OCI-LY3 (cell line): ENCODE data around the gene MOCOS.

Source experiments
- H2AFZ ChIP-seq: fragments of 200-600, 300-600 bp; shearing (Covaris generic); 2 replicates; pipeline ENCODE4 v1.6.0; 2014; ENCODE audit warnings: antibody characterized with exemption, low read depth, low read length
- H3K27ac ChIP-seq: fragments of 200-600, 300-600 bp; sonication (generic); 2 replicates; pipeline ENCODE4 v1.5.1; 2014; ENCODE audit warnings: mild to moderate bottlenecking, low read length, moderate library complexity, mixed read lengths
- H3K27me3 ChIP-seq: fragments of 200-600, 300-600 bp; sonication (generic); 2 replicates; pipeline ENCODE4 v1.6.1; 2014; ENCODE audit warnings: low read depth, low read length, mixed read lengths
- H3K36me3 ChIP-seq: fragments of 200-600, 300-600 bp; sonication (generic); replicated peaks from 2 replicates; pipeline ENCODE3; 2014; ENCODE audit warnings: low read depth, low read length, mixed read lengths
- H3K4me1 ChIP-seq: fragments of 300-600, 200-600 bp; sonication (generic); 2 replicates; pipeline ENCODE4 v1.6.1; 2014; ENCODE audit warnings: low read length, mixed read lengths
- H3K4me2 ChIP-seq: fragments of 200-600, 300-600 bp; sonication (generic); 2 replicates; pipeline ENCODE4 v1.6.1; 2014; ENCODE audit warnings: low read length, mixed read lengths
- H3K4me3 ChIP-seq: fragments of 300-600, 200-600 bp; sonication (generic); 2 replicates; pipeline ENCODE4 v1.5.1; 2014; ENCODE audit warnings: antibody characterized with exemption, mild to moderate bottlenecking, low read length, moderate library complexity
- H3K79me2 ChIP-seq: fragments of 300-600, 200-600 bp; shearing (Covaris generic); 2 replicates; pipeline ENCODE4 v1.6.1; 2014; ENCODE audit warnings: mild to moderate bottlenecking, low read length, mixed read lengths
- H3K9ac ChIP-seq: fragments of 300-600, 200-600 bp; shearing (Covaris generic); 2 replicates; pipeline ENCODE4 v1.6.0; 2014; ENCODE audit warnings: mild to moderate bottlenecking, low read length, moderate library complexity
- H3K9me3 ChIP-seq: fragments of 200-600, 300-600 bp; shearing (Covaris generic); 2 replicates; pipeline ENCODE4 v1.6.1; 2014; ENCODE audit warnings: low read length, mixed read lengths; ENCODE audit not compliant: insufficient read depth
- H4K20me1 ChIP-seq: fragments of 200-600, 300-600 bp; sonication (generic); 2 replicates; pipeline ENCODE4 v1.6.1; 2016; ENCODE audit warnings: low read length, mixed read lengths; ENCODE audit not compliant: insufficient read depth
- CTCF ChIP-seq: fragments of 200-600, 300-600 bp; sonication (generic); IDR thresholded peaks from 2 replicates; pipeline ENCODE4 v1.5.1; 2014; ENCODE audit warnings: antibody characterized with exemption, low read length, low read depth
- EZH2phosphoT487 ChIP-seq: fragments of 200-600 bp; shearing (Covaris generic); IDR thresholded peaks from 2 replicates; pipeline ENCODE4 v1.6.1; 2018; ENCODE audit warnings: antibody characterized with exemption, mixed run types, low read depth

The MOCOS gene

GRCh38 chr18:36175481-36175880 is 11.8 kb upstream of the MOCOS start:
- H3K9me3 ChIP-seq: no peaks in the 10 kb centered on the region
- peaks cover 3% of the 10 kb centered on the region; the same call in 1 of the 2 replicates for H4K20me1 ChIP-seq
- H3K27ac ChIP-seq: no peak overlapping the region
- peaks cover 13% of the 10 kb centered on the region for H3K4me1 ChIP-seq
- H3K27me3 ChIP-seq: no peaks in the 10 kb centered on the region
- H3K36me3 ChIP-seq: peaks cover 48% of the 10 kb centered on the region
- H3K4me3 ChIP-seq: no peak overlapping the region
- no peak overlapping the region for H2AFZ ChIP-seq
- no peak overlapping the region for H3K4me2 ChIP-seq
- no peak overlapping the region for H3K9ac ChIP-seq
- TF ChIP-seq CTCF (no peak), EZH2phosphoT487 (no peak)
- no peaks in the 10 kb centered on the region for H3K79me2 ChIP-seq

GRCh38 chr18:36176177-36176584 is 11.1 kb upstream of the MOCOS start:
- no peak overlapping the region for H3K4me3 ChIP-seq
- peaks cover 15% of the 10 kb centered on the region for H3K4me1 ChIP-seq
- no peak for TF ChIP-seq CTCF
- TF ChIP-seq EZH2phosphoT487: no peak
- H2AFZ ChIP-seq: no peak overlapping the region
- H4K20me1 ChIP-seq: peaks cover 3% of the 10 kb centered on the region; the same call in 1 of the 2 replicates
- no peak overlapping the region for H3K4me2 ChIP-seq
- H3K9me3 ChIP-seq: no peaks in the 10 kb centered on the region
- H3K27ac ChIP-seq: no peak overlapping the region
- H3K27me3 ChIP-seq: no peaks in the 10 kb centered on the region
- no peaks in the 10 kb centered on the region for H3K79me2 ChIP-seq
- H3K36me3 ChIP-seq: peaks cover 41% of the 10 kb centered on the region
- H3K9ac ChIP-seq: no peak overlapping the region

- no peak overlapping the region for H2AFZ ChIP-seq
- H3K9ac ChIP-seq: no peak overlapping the region
- no peak for TF ChIP-seq EZH2phosphoT487
- no peak for TF ChIP-seq CTCF
- H3K4me3 ChIP-seq: no peak overlapping the region
- no peak overlapping the region for H3K4me2 ChIP-seq
- no peaks in the 10 kb centered on the region for H3K79me2 ChIP-seq
- H3K27me3 ChIP-seq: no peaks in the 10 kb centered on the region
- H3K4me1 ChIP-seq: peaks cover 15% of the 10 kb centered on the region
- H3K36me3 ChIP-seq: peaks cover 37% of the 10 kb centered on the region
- H3K9me3 ChIP-seq: no peaks in the 10 kb centered on the region
- H3K27ac ChIP-seq: no peak overlapping the region
- peaks cover 3% of the 10 kb centered on the region; the same call in 1 of the 2 replicates for H4K20me1 ChIP-seq
Measured at GRCh38 chr18:36176711-36177110, 10.6 kb upstream of the MOCOS start.

- Histone ChIP-seq H3K9ac (no peak overlapping the region), H3K36me3 (peaks cover 34% of the 10 kb centered on the region), H3K4me2 (no peak overlapping the region)
Measured at GRCh38 chr18:36177913-36178312, 9.4 kb upstream of the MOCOS start.

More at GRCh38 chr18:36177913-36178312, 9.4 kb upstream of the MOCOS start:
- no peak overlapping the region for H3K27ac ChIP-seq
- no peaks in the 10 kb centered on the region for H3K27me3 ChIP-seq
- H4K20me1 ChIP-seq: peaks cover 3% of the 10 kb centered on the region; the same call in 1 of the 2 replicates
- H2AFZ ChIP-seq: no peak overlapping the region
- no peak overlapping the region for H3K4me3 ChIP-seq
- no peaks in the 10 kb centered on the region for H3K79me2 ChIP-seq
- peaks cover 15% of the 10 kb centered on the region for H3K4me1 ChIP-seq
- TF ChIP-seq CTCF (no peak), EZH2phosphoT487 (no peak)
- no peaks in the 10 kb centered on the region for H3K9me3 ChIP-seq
